SJCRH30 (cell line): ENCODE measurements around the gene KRT8. TPM values are rescaled to one million over a fixed set of nuclear protein-coding genes. Genes with fewer than 3 reads are reported as not detected.
"Not testable (repeated sequence)": the region's sequence is repeated elsewhere in the genome, so short reads cannot be mapped to it uniquely, and the experiment has no call there.

ENCODE experiments used
- DNase-seq, 2 experiments: peaks; one replicate each; pipeline ENCODE4 v3.0.0-alpha.2; 2015 to 2020
- H3K27ac ChIP-seq: fragments of 250-450 bp; sonication (Bioruptor Pico); 2 replicates; pipeline ENCODE4 v1.5.1; 2020; ENCODE audit warnings: mild to moderate bottlenecking, moderate library complexity
- H3K27me3 ChIP-seq: fragments of 250-450 bp; sonication (Bioruptor Pico); 2 replicates; pipeline ENCODE4 v1.5.1; 2020; ENCODE audit warnings: mild to moderate bottlenecking, moderate library complexity
- H3K36me3 ChIP-seq: fragments of 250-450 bp; sonication (Bioruptor Pico); 2 replicates; pipeline ENCODE4 v1.5.1; 2020; ENCODE audit warnings: mild to moderate bottlenecking, moderate library complexity
- H3K4me1 ChIP-seq: fragments of 250-450 bp; sonication (Bioruptor Pico); 2 replicates; pipeline ENCODE4 v1.5.1; 2020; ENCODE audit warnings: mild to moderate bottlenecking, moderate library complexity
- H3K4me3 ChIP-seq: fragments of 250-450 bp; sonication (Bioruptor Pico); 2 replicates; pipeline ENCODE4 v1.5.1; 2020; ENCODE audit warnings: mild to moderate bottlenecking, moderate library complexity
- H3K9me3 ChIP-seq: fragments of 250-450 bp; sonication (Bioruptor Pico); replicated peaks from 2 replicates; pipeline ENCODE4 v1.5.1; 2020; ENCODE audit warnings: mild to moderate bottlenecking, moderate library complexity
- total RNA-seq: library from RNA; depleted of rRNA; stranded (reverse); fragments of >200 nt; shearing (Covaris generic); gene quantifications from 2 replicates; pipeline ENCODE4 v1.2.3, GENCODE V29; 2014

Gene KRT8
- total RNA-seq, 1 experiment from 2014 or later: 1.7 TPM

DNA sequence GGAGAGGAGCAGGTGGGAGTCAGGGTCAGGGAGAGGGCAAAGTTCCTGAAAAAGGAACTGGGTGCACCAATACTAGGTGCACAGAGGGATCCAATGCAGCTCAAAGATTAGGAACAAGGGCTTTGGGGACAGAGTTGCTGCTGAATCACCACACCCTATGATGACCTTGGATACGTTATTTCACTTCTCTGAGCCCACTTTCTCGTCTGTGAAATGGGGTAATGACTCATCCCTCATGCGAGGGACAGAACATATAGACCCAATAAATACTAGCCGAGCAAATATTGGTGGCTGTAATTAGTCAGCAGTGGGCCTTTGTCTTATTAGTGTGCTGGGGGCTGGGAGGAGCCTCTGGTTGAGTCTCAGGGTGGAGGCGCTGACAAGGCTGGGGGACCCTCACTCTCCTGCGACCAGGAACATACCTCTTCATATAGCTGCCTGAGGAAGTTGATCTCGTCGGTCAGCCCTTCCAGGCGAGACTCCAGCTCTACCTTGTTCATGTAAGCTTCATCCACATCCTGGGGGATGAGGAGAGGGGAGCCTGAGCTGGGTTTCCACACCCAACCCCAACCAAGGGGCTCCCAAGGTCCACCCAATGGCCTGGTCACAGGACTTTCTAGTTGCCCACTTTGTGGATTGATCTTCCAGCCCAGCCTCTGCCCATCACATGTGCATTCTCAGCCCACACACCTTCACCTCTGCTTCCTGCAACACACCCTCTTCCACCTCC is 4.5 kb downstream of the KRT8 start:
- DNase-seq: no peak
- Histone ChIP-seq H3K27ac (no peak overlapping the region), H3K36me3 (no peaks in the 10 kb centered on the region), H3K9me3 (no peaks in the 10 kb centered on the region), H3K4me3 (no peak overlapping the region), H3K4me1 (peaks cover 13% of the 10 kb centered on the region), H3K27me3 (no peaks in the 10 kb centered on the region)

- Histone ChIP-seq H3K27ac (no peak overlapping the region), H3K4me1 (peaks cover 17% of the 10 kb centered on the region), H3K4me3 (no peak overlapping the region), H3K27me3 (no peaks in the 10 kb centered on the region), H3K9me3 (no peaks in the 10 kb centered on the region), H3K36me3 (no peaks in the 10 kb centered on the region)
- no peak for DNase-seq
Measured at GRCh38 chr12:52899338-52900035, 5.4 kb downstream of the KRT8 start.

DNA sequence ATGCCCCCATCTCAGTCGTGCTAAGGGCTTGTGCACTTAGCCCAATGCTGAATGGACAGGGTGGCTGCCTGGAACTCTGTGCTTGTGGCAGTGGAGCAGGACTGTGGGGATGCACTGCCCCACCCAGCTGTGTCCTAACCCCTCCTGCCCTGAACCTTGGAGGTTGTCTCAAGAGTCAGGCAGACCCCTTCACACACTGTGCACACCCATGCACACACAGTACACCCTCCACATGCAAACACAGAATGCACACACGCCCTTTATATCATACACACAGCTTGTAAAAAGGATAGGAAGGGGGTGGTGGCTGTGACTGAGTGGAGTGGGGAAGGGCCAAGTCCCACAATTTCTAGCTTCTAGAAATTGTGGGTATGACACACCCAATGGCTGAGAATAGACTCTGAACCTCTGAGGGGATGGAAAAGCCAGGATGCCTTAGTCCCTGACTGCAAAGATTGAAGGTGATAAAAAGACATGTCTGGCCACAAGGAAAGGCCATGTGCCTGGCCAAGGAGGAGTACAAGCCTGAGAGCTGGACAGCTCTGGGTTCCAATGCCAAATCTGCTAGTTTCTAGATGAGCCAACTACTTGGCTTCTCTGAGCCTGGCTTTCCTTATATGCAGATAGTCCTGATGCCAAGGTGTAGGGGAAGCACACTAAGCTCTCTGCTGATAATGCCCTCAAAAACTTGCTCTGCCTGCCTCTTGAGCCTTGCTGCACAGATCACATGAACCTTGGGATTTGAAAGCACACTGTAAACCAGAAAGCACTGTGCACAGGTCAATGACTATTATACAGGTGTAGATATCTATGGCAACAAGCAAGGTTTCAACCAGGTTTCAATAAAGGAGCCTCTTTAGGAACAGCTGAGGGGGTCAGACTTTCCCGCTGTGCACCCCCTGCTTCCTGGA is 8.4 kb downstream of the KRT8 start:
- no peaks in the 10 kb centered on the region for H3K27me3 ChIP-seq
- H3K9me3 ChIP-seq: no peaks in the 10 kb centered on the region
- no peak overlapping the region for H3K4me3 ChIP-seq
- H3K4me1 ChIP-seq: peaks cover 17% of the 10 kb centered on the region
- no peaks in the 10 kb centered on the region for H3K36me3 ChIP-seq
- H3K27ac ChIP-seq: no peak overlapping the region
- no peak for DNase-seq

- H3K4me1 ChIP-seq: peaks cover 17% of the 10 kb centered on the region
- H3K27ac ChIP-seq: no peak overlapping the region
- H3K27me3 ChIP-seq: no peaks in the 10 kb centered on the region
- H3K9me3 ChIP-seq: no peaks in the 10 kb centered on the region
- no peak for DNase-seq
- H3K36me3 ChIP-seq: no peaks in the 10 kb centered on the region
- no peak overlapping the region for H3K4me3 ChIP-seq
Measured at GRCh38 chr12:52895726-52896189, 9.1 kb downstream of the KRT8 start.

- H3K36me3 ChIP-seq: no peaks in the 10 kb centered on the region
Measured at GRCh38 chr12:52892974-52893373, 11.9 kb downstream of the KRT8 start.

GRCh38 chr12:52892207-52892852 is 12.5 kb downstream of the KRT8 start:
- Histone ChIP-seq H3K27me3 (no peaks in the 10 kb centered on the region), H3K27ac (no peak overlapping the region), H3K9me3 (no peaks in the 10 kb centered on the region), H3K36me3 (no peaks in the 10 kb centered on the region), H3K4me3 (no peak overlapping the region), H3K4me1 (peaks cover 17% of the 10 kb centered on the region)
- DNase-seq: no peak

More at GRCh38 chr12:52892974-52893373, 11.9 kb downstream of the KRT8 start:
- Histone ChIP-seq H3K9me3 (no peaks in the 10 kb centered on the region), H3K4me3 (no peak overlapping the region), H3K27ac (no peak overlapping the region), H3K27me3 (no peaks in the 10 kb centered on the region), H3K4me1 (peaks cover 17% of the 10 kb centered on the region)
- DNase-seq: no peak

- no peaks in the 10 kb centered on the region for H3K9me3 ChIP-seq
- no peak overlapping the region for H3K27ac ChIP-seq
- H3K4me1 ChIP-seq: peaks cover 10% of the 10 kb centered on the region
- H3K4me3 ChIP-seq: no peak overlapping the region
- H3K36me3 ChIP-seq: no peaks in the 10 kb centered on the region
- H3K27me3 ChIP-seq: no peaks in the 10 kb centered on the region
- no peak for DNase-seq
Measured at GRCh38 chr12:52891044-52891443, 13.8 kb downstream of the KRT8 start.

GRCh38 chr12:52890417-52890816 is 14.5 kb downstream of the KRT8 start:
- Histone ChIP-seq H3K4me3 (no peak overlapping the region), H3K36me3 (no peaks in the 10 kb centered on the region), H3K4me1 (peaks cover 5% of the 10 kb centered on the region), H3K27me3 (no peaks in the 10 kb centered on the region), H3K27ac (no peak overlapping the region), H3K9me3 (no peaks in the 10 kb centered on the region)
- DNase-seq: no peak

GRCh38 chr12:52884526-52885293 is 20.2 kb downstream of the KRT8 start:
- no peaks in the 10 kb centered on the region for H3K27me3 ChIP-seq
- DNase-seq: peak; percentile 56 to 78
- H3K27ac ChIP-seq: no peak overlapping the region
- H3K4me3 ChIP-seq: no peak overlapping the region
- H3K36me3 ChIP-seq: no peaks in the 10 kb centered on the region
- H3K4me1 ChIP-seq: no peaks in the 10 kb centered on the region
- no peaks in the 10 kb centered on the region for H3K9me3 ChIP-seq

- not testable (repeated sequence) for DNase-seq, H3K27ac ChIP-seq
Measured at GRCh38 chr12:52880499-52880898, 24.4 kb downstream of the KRT8 start.

DNA sequence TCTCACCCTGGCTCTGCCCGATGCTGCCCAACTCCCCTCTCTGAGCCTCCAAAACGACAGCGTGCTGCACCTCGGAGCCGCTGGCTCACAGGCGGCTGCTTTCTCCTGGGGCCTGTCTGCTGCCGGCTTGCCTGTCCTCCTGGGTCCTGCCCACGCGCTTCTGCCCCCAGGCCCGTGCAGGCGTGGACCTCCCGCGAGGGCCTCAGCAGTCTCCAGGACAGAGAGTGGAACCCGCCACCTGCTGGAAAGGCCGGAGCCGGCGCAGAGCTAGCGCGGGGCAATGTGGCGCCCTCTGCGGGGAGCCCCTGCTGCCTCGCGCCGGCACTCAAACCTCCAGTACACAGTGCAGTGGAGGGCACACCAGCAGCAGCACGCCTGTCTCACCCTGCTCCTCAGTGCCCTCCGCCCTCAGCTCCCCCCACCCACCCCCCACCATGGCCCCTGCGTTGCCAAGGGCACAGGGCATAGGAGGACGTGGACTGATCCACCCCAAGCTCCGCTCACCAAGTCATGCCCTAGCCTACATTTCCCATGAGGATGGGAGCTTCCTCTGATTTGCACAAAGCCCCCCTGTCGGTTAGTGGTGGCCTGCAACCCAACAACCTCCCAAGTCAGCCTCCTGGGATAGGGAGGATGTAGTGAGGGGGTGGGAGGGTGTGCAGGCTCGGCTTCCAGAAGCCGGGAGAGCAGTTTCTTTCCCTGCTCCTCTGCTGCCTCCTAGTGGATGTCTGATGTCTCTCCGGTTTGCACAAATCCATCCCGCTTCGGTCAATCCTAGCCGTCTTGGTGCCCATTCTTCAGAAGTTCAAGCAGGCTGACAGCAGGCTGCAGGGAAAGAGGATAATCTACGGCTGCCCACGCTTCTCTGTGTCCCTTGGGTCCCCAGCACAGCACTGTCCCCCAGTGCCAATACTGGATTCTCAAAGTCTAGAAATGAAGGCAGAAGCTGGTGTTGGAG is 25.2 kb downstream of the KRT8 start:
- H3K27me3 ChIP-seq: no peaks in the 10 kb centered on the region
- DNase-seq: peak; percentile 80 to 88
- H3K4me1 ChIP-seq: peaks cover 18% of the 10 kb centered on the region
- H3K4me3 ChIP-seq: no peak overlapping the region
- no peaks in the 10 kb centered on the region for H3K9me3 ChIP-seq
- H3K27ac ChIP-seq: no peak overlapping the region
- H3K36me3 ChIP-seq: no peaks in the 10 kb centered on the region

More at GRCh38 chr12:52880499-52880898, 24.4 kb downstream of the KRT8 start:
- not testable (repeated sequence) for H3K27me3 ChIP-seq, H3K9me3 ChIP-seq, H3K4me3 ChIP-seq, H3K36me3 ChIP-seq
- peaks cover 12% of the 10 kb centered on the region; the same call in 1 of the 2 replicates for H3K4me1 ChIP-seq

- H3K9me3 ChIP-seq: no peaks in the 10 kb centered on the region
- no peaks in the 10 kb centered on the region for H3K36me3 ChIP-seq
- no peaks in the 10 kb centered on the region for H3K27me3 ChIP-seq
- H3K4me3 ChIP-seq: no peak overlapping the region
- peaks cover 24% of the 10 kb centered on the region for H3K4me1 ChIP-seq
- no peak overlapping the region for H3K27ac ChIP-seq
- no peak for DNase-seq
Measured at GRCh38 chr12:52878507-52879393, 26.1 kb downstream of the KRT8 start.
